GM10847 (cell line): ENCODE results near the gene CAPN14.

Experiments used
- POLR2A ChIP-seq: IDR thresholded peaks from 2 replicates; pipeline ENCODE4 v1.6.1; 2011; ENCODE audit not compliant: insufficient read length; ENCODE audit errors: extremely low read depth

Gene CAPN14

GRCh38 chr2:31219131-31219969, 2.0 kb upstream of the CAPN14 start:
- TF ChIP-seq POLR2A = no peak

GRCh38 chr2:31216734-31217133, 581 bp downstream of the CAPN14 start:
- TF ChIP-seq POLR2A = no peak

- no peak for TF ChIP-seq POLR2A
Measured at GRCh38 chr2:31214444-31214915, 2.8 kb downstream of the CAPN14 start.

GRCh38 chr2:31213601-31214443, 3.5 kb downstream of the CAPN14 start:
- TF ChIP-seq POLR2A = no peak

GRCh38 chr2:31212659-31213600, 4.4 kb downstream of the CAPN14 start:
- no peak for TF ChIP-seq POLR2A

GRCh38 chr2:31208240-31208639, 9.1 kb downstream of the CAPN14 start:
- no peak for TF ChIP-seq POLR2A

GRCh38 chr2:31207790-31208189, 9.5 kb downstream of the CAPN14 start:
- TF ChIP-seq POLR2A = no peak

- no peak for TF ChIP-seq POLR2A
Measured at GRCh38 chr2:31205613-31206012, 11.7 kb downstream of the CAPN14 start.

- no peak for TF ChIP-seq POLR2A
Measured at GRCh38 chr2:31205186-31205585, 12.1 kb downstream of the CAPN14 start.

GRCh38 chr2:31204783-31205182, 12.5 kb downstream of the CAPN14 start:
- TF ChIP-seq POLR2A = no peak

- no peak for TF ChIP-seq POLR2A
Measured at GRCh38 chr2:31203916-31204315, 13.4 kb downstream of the CAPN14 start.

- TF ChIP-seq POLR2A = no peak
Measured at GRCh38 chr2:31202833-31203232, 14.5 kb downstream of the CAPN14 start.

GRCh38 chr2:31202041-31202440, 15.3 kb downstream of the CAPN14 start:
- no peak for TF ChIP-seq POLR2A

GRCh38 chr2:31200972-31201371, 16.3 kb downstream of the CAPN14 start:
- TF ChIP-seq POLR2A = no peak

- TF ChIP-seq POLR2A = no peak
Measured at GRCh38 chr2:31199206-31199605, 18.1 kb downstream of the CAPN14 start.
